ENCODE data around the gene MARF1.

Gene MARF1

GRCh38 chr16:15617901-15618300 is 25.1 kb downstream of the MARF1 start:
- Histone ChIP-seq H2AFZ (ENCODE audit: insufficient read depth, low read length, poor library complexity) (no peak overlapping the region), H4K91ac (ENCODE audit: low read depth, low read length) (no peak overlapping the region), H3K4me2 (ENCODE audit: low read length) (no peak overlapping the region), H2BK5ac (ENCODE audit: low read depth, low read length, poor library complexity) (no peak overlapping the region), H2AK5ac (ENCODE audit: low read length) (no peak overlapping the region), H2BK120ac (ENCODE audit: insufficient read depth, low read length, poor library complexity) (no peak overlapping the region), H2BK12ac (ENCODE audit: low read length) (no peak overlapping the region), H3K9ac (ENCODE audit: low read length) (no peak overlapping the region), H3K27ac (ENCODE audit: low read depth, low read length) (no peak overlapping the region), H3K4ac (ENCODE audit: low read depth, low read length) (no peak overlapping the region), H3K23ac (ENCODE audit: low read length) (no peak overlapping the region), H3K4me1 (ENCODE audit: control insufficient read depth in 1 of 2, insufficient read depth in 2 of 2, low read length in 2 of 2) (peaks cover 0 to 2% of the 10 kb centered on the region in 2 experiments), H3K79me1 (ENCODE audit: low read length) (no peaks in the 10 kb centered on the region), H3K14ac (ENCODE audit: low read length) (no peak overlapping the region), H3K36me3 (ENCODE audit: control insufficient read depth in 1 of 2, insufficient read depth in 2 of 2, low read length in 2 of 2) (peaks cover 33 to 53% of the 10 kb centered on the region in 2 experiments), H3K79me2 (ENCODE audit: control insufficient read depth, insufficient read depth, low read length, poor library complexity) (no peaks in the 10 kb centered on the region), H4K12ac (ENCODE audit: low read depth, low read length) (no peak overlapping the region), H4K8ac (ENCODE audit: low read depth, low read length) (no peak overlapping the region), H3K27me3 (ENCODE audit: insufficient read depth, low read length) (no peaks in the 10 kb centered on the region), H3K9me3 (ENCODE audit: insufficient read depth, low read depth, low read length) (no peaks in the 10 kb centered on the region), H3K4me3 (ENCODE audit: low read depth, low read length) (no peak overlapping the region), H3K18ac (ENCODE audit: low read length) (no peak overlapping the region)
- no CpG with 5 or more reads among the region's 4 CpGs for WGBS (ENCODE audit: extremely low coverage, insufficient coverage, insufficient read length)
- DNase-seq = no peak

GRCh38 chr16:15616475-15617165 is 26.3 kb downstream of the MARF1 start:
- Histone ChIP-seq H3K27ac (ENCODE audit: low read depth, low read length) (no peak overlapping the region), H3K79me1 (ENCODE audit: low read length) (no peaks in the 10 kb centered on the region), H4K91ac (ENCODE audit: low read depth, low read length) (no peak overlapping the region), H4K8ac (ENCODE audit: low read depth, low read length) (no peak overlapping the region), H3K23ac (ENCODE audit: low read length) (no peak overlapping the region), H3K9ac (ENCODE audit: low read length) (no peak overlapping the region), H3K9me3 (ENCODE audit: insufficient read depth, low read depth, low read length) (no peaks in the 10 kb centered on the region), H2AFZ (ENCODE audit: insufficient read depth, low read length, poor library complexity) (no peak overlapping the region), H3K79me2 (ENCODE audit: control insufficient read depth, insufficient read depth, low read length, poor library complexity) (no peaks in the 10 kb centered on the region), H3K18ac (ENCODE audit: low read length) (no peak overlapping the region), H3K36me3 (ENCODE audit: control insufficient read depth in 1 of 2, insufficient read depth in 2 of 2, low read length in 2 of 2) (peaks cover 27 to 54% of the 10 kb centered on the region in 2 experiments), H3K27me3 (ENCODE audit: insufficient read depth, low read length) (no peaks in the 10 kb centered on the region), H2AK5ac (ENCODE audit: low read length) (no peak overlapping the region), H3K4me1 (ENCODE audit: control insufficient read depth in 1 of 2, insufficient read depth in 2 of 2, low read length in 2 of 2) (peaks cover 0 to 2% of the 10 kb centered on the region in 2 experiments), H3K4ac (ENCODE audit: low read depth, low read length) (no peak overlapping the region), H2BK5ac (ENCODE audit: low read depth, low read length, poor library complexity) (no peak overlapping the region), H2BK120ac (ENCODE audit: insufficient read depth, low read length, poor library complexity) (no peak overlapping the region), H3K4me3 (ENCODE audit: low read depth, low read length) (no peak overlapping the region), H3K14ac (ENCODE audit: low read length) (no peak overlapping the region), H3K4me2 (ENCODE audit: low read length) (no peak overlapping the region), H4K12ac (ENCODE audit: low read depth, low read length) (no peak overlapping the region), H2BK12ac (ENCODE audit: low read length) (no peak overlapping the region)
- no peak for DNase-seq
- no CpG with 5 or more reads among the region's 11 CpGs for WGBS (ENCODE audit: extremely low coverage, insufficient coverage, insufficient read length)

GRCh38 chr16:15616012-15616411 is 26.9 kb downstream of the MARF1 start:
- H3K79me2 ChIP-seq (ENCODE audit: control insufficient read depth, insufficient read depth, low read length, poor library complexity) = no peaks in the 10 kb centered on the region

GRCh38 chr16:15613676-15614075 is 29.3 kb downstream of the MARF1 start:
- peaks cover 0 to 2% of the 10 kb centered on the region in 2 experiments for H3K4me1 ChIP-seq (ENCODE audit: control insufficient read depth in 1 of 2, insufficient read depth in 2 of 2, low read length in 2 of 2)

More at GRCh38 chr16:15616012-15616411, 26.9 kb downstream of the MARF1 start:
- H3K14ac ChIP-seq (ENCODE audit: low read length) = no peak overlapping the region
- H3K36me3 ChIP-seq (ENCODE audit: control insufficient read depth in 1 of 2, insufficient read depth in 2 of 2, low read length in 2 of 2) = peaks cover 27 to 55% of the 10 kb centered on the region in 2 experiments
- no peaks in the 10 kb centered on the region for H3K79me1 ChIP-seq (ENCODE audit: low read length)
- H2BK5ac ChIP-seq (ENCODE audit: low read depth, low read length, poor library complexity) = no peak overlapping the region
- H3K9me3 ChIP-seq (ENCODE audit: insufficient read depth, low read depth, low read length) = no peaks in the 10 kb centered on the region
- H3K27ac ChIP-seq (ENCODE audit: low read depth, low read length) = no peak overlapping the region
- no peak overlapping the region for H4K12ac ChIP-seq (ENCODE audit: low read depth, low read length)
- no peak overlapping the region for H3K23ac ChIP-seq (ENCODE audit: low read length)
- H2AK5ac ChIP-seq (ENCODE audit: low read length) = no peak overlapping the region
- no peak overlapping the region for H2AFZ ChIP-seq (ENCODE audit: insufficient read depth, low read length, poor library complexity)
- H3K9ac ChIP-seq (ENCODE audit: low read length) = no peak overlapping the region
- no peak for DNase-seq
- H3K27me3 ChIP-seq (ENCODE audit: insufficient read depth, low read length) = no peaks in the 10 kb centered on the region
- H3K18ac ChIP-seq (ENCODE audit: low read length) = no peak overlapping the region
- no peak overlapping the region for H3K4me3 ChIP-seq (ENCODE audit: low read depth, low read length)
- no peak overlapping the region for H2BK120ac ChIP-seq (ENCODE audit: insufficient read depth, low read length, poor library complexity)
- H2BK12ac ChIP-seq (ENCODE audit: low read length) = no peak overlapping the region
- H3K4ac ChIP-seq (ENCODE audit: low read depth, low read length) = no peak overlapping the region
- no peak overlapping the region for H3K4me2 ChIP-seq (ENCODE audit: low read length)
- WGBS (ENCODE audit: extremely low coverage, insufficient coverage, insufficient read length) = no CpG with 5 or more reads among the region's 4 CpGs
- no peak overlapping the region for H4K8ac ChIP-seq (ENCODE audit: low read depth, low read length)
- peaks cover 0 to 2% of the 10 kb centered on the region in 2 experiments for H3K4me1 ChIP-seq (ENCODE audit: control insufficient read depth in 1 of 2, insufficient read depth in 2 of 2, low read length in 2 of 2)
- H4K91ac ChIP-seq (ENCODE audit: low read depth, low read length) = no peak overlapping the region

More at GRCh38 chr16:15613676-15614075, 29.3 kb downstream of the MARF1 start:
- Histone ChIP-seq H2AFZ (ENCODE audit: insufficient read depth, low read length, poor library complexity) (no peak overlapping the region), H3K14ac (ENCODE audit: low read length) (no peak overlapping the region), H3K9ac (ENCODE audit: low read length) (no peak overlapping the region), H3K79me1 (ENCODE audit: low read length) (no peaks in the 10 kb centered on the region), H3K27ac (ENCODE audit: low read depth, low read length) (peak overlapping the region; percentile 42), H3K79me2 (ENCODE audit: control insufficient read depth, insufficient read depth, low read length, poor library complexity) (no peaks in the 10 kb centered on the region), H2BK5ac (ENCODE audit: low read depth, low read length, poor library complexity) (no peak overlapping the region), H4K8ac (ENCODE audit: low read depth, low read length) (no peak overlapping the region), H2BK12ac (ENCODE audit: low read length) (no peak overlapping the region), H3K4me2 (ENCODE audit: low read length) (no peak overlapping the region), H3K23ac (ENCODE audit: low read length) (no peak overlapping the region), H3K4ac (ENCODE audit: low read depth, low read length) (no peak overlapping the region), H4K91ac (ENCODE audit: low read depth, low read length) (no peak overlapping the region), H3K36me3 (ENCODE audit: control insufficient read depth in 1 of 2, insufficient read depth in 2 of 2, low read length in 2 of 2) (peaks cover 25 to 52% of the 10 kb centered on the region in 2 experiments), H4K12ac (ENCODE audit: low read depth, low read length) (no peak overlapping the region), H3K4me3 (ENCODE audit: low read depth, low read length) (no peak overlapping the region), H3K18ac (ENCODE audit: low read length) (no peak overlapping the region), H3K9me3 (ENCODE audit: insufficient read depth, low read depth, low read length) (no peaks in the 10 kb centered on the region), H3K27me3 (ENCODE audit: insufficient read depth, low read length) (no peaks in the 10 kb centered on the region), H2AK5ac (ENCODE audit: low read length) (no peak overlapping the region), H2BK120ac (ENCODE audit: insufficient read depth, low read length, poor library complexity) (no peak overlapping the region)
- peak; percentile 43 to 76 for DNase-seq
- whole genome bisulfite sequencing (ENCODE audit: extremely low coverage, insufficient coverage, insufficient read length) = no CpG with 5 or more reads among the region's 4 CpGs

All from trophoblast cell (in vitro differentiated cells and primary cell).